WTC11 (cell line): ENCODE measurements around the gene UNC5A.

Experiments
- CTCF ChIP-seq: fragments of 200-600 bp; IDR thresholded peaks from 2 replicates; pipeline ENCODE4 v1.8.0; 2022; ENCODE audit warnings: antibody characterized with exemption
- FOXJ3 ChIP-seq: sonication (generic); formaldehyde crosslinking; IDR thresholded peaks from 2 replicates; pipeline ENCODE4 v1.9.0; 2021; ENCODE audit warnings: missing genetic modification reagents, mild to moderate bottlenecking, borderline replicate concordance
- FOXK1 ChIP-seq: sonication (generic); formaldehyde crosslinking; IDR thresholded peaks from 2 replicates; pipeline ENCODE4 v1.8.0; 2022; ENCODE audit warnings: mild to moderate bottlenecking, moderate library complexity, missing genetic modification reagents
- FOXP1 ChIP-seq: sonication (generic); formaldehyde crosslinking; IDR thresholded peaks from 2 replicates; pipeline ENCODE4 v1.8.0; 2022; ENCODE audit warnings: missing genetic modification reagents, mild to moderate bottlenecking, moderate library complexity, borderline replicate concordance

GRCh38 chr5:176880366-176881020, 70.1 kb downstream of the UNC5A start:
- no peak for TF ChIP-seq FOXK1 (CRISPR knock-in tag)
- TF ChIP-seq FOXP1 (CRISPR knock-in tag) = no peak
- no peak for TF ChIP-seq CTCF
- no peak for TF ChIP-seq FOXJ3
